CD4-positive, alpha-beta T cell treated with Interleukin-6 at 100 ng/mL for 8 hours (primary cell): ENCODE results near the gene UGT1A10.
"Not testable (repeated sequence)": the region's sequence is repeated elsewhere in the genome, so short reads cannot be mapped to it uniquely, and the experiment has no call there.

Experiments used
- DNase-seq: peaks from one replicate; pipeline ENCODE4 v3.0.0-alpha.2; 2020; ENCODE audit warnings: mixed read lengths, low spot score

UGT1A10 gene

DNA sequence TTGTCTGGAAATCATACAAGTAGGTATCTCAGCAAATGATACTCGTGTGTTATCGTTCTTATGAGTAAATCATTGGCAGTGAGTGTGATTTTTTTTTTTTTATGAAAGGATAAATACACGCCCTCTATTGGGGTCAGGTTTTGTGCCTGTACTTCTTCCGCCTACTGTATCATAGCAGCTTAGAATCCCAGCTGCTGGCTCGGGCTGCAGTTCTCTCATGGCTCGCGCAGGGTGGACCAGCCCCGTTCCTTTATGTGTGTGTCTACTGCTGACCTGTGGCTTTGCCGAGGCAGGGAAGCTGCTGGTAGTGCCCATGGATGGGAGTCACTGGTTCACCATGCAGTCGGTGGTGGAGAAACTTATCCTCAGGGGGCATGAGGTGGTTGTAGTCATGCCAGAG, at the start of gene UGT1A10:
TSS of gene UGT1A10 (plus strand) at position 143 of the 400 bp plus-strand sequence. CDS start at position 218, 75 bp downstream.
- DNase-seq = not testable (repeated sequence)

GRCh38 chr2:233588400-233588799, 47.8 kb upstream of the UGT1A10 start:
- DNase-seq = no peak

- not testable (repeated sequence) for DNase-seq
These were observed 43.5 kb upstream of the UGT1A10 start for GRCh38 chr2:233592706-233593105.

DNA sequence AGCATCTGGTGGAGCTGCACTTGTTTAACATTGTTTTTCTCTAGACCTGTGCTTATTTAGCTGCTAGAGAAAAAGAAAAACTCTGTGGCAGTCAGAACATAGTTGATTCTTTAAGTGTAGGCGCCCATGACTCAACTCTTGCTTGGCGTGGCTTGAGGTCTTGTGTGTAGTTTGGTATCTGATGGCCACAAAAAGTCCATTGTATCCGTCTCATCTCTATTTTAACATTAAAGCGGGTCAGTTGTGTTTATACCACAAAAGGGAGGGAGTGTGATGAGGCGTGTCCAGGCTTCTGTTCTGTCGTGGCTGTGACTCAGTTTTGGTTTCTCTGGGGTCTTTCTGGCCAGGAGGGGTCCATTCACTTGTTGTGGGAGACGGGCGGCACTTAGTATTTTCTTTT, 43.0 kb upstream of the UGT1A10 start:
- DNase-seq = no peak

GRCh38 chr2:233597522-233597921, 38.7 kb upstream of the UGT1A10 start:
- DNase-seq = no peak

DNA sequence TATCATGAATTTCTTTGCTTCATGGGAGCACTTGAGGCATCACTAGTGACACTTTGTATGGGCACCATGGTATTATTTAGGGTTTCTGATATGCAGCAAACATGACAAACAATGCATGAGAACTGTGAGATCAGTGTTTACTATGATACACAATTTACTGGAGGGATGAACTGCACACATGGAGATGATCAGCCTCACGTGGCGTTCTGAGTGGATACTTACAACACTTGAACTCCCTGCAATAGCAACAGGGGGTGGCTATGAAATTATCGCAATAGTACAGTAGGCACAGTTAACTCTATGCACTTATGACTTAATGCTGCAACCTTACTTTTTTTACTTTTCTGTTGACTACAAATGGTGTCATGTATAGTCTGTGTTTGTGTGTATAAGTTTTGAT, 37.3 kb upstream of the UGT1A10 start:
- no peak for DNase-seq

GRCh38 chr2:233600386-233600785, 35.9 kb upstream of the UGT1A10 start:
- DNase-seq = no peak

GRCh38 chr2:233602076-233602475, 34.2 kb upstream of the UGT1A10 start:
- DNase-seq = no peak

DNA sequence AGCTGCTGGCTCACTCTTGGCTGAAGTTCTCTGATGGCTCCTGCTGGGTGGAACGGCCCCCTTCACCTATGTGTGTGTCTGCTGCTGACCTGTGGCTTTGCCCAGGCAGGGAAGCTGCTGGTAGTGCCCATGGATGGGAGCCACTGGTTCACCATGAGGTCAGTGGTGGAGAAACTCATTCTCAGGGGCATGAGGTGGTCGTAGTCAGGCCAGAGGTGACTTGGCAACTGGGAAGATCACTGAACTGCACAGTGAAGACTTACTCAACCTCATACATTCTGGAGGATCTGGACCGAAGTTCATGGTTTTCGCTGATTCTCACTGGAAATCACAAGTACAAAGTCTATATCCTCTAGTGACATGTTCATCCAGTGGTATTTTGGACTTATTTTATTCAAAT, 32.7 kb upstream of the UGT1A10 start:
- DNase-seq = no peak

DNA sequence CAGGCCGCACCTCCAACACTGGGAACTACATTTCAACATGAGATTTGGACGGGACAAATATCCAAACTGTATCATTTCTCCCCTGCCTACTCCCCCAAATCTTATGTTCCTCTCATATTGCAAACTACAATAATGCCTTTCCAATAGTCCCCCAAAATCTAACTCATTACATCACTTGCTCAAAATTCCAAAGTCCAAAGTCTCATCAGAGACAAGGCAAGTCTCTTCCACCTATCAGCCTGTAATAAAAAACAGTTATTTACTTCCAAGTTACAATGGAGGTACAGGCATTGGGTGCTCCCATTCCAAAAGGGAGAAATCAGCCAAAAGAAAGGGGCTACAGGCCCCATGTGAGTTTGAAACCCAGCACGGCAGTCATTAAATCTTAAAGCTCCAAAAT, 31.4 kb upstream of the UGT1A10 start:
- DNase-seq = no peak

GRCh38 chr2:233605680-233606079, 30.6 kb upstream of the UGT1A10 start:
- no peak for DNase-seq

DNA sequence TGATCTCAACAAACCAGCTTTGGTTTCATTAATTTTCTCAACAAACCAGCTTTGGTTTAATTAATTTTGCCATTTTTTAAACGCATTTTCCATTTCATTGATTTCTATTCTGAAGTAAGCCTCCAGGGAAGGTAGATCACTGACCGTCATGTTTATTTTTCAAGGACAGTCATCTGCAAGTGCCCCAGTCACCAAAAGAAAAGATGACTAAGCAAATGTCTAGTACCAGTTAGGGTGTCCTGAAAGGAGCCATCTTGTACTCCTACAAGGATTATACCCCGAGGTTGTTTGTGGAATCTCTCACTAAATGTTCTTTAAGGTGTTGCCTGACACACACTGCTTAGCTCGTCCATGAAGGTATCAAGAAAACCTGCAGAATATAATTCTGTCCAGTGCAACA, 25.0 kb upstream of the UGT1A10 start:
- no peak for DNase-seq

- DNase-seq = not testable (repeated sequence)
These were observed 18.8 kb upstream of the UGT1A10 start, which contains the start of gene UGT1A8 for GRCh38 chr2:233617476-233617875. Gene UGT1A8 (plus strand): TSS chr2:233617633. CDS start chr2:233617708, 75 bp downstream.

DNA sequence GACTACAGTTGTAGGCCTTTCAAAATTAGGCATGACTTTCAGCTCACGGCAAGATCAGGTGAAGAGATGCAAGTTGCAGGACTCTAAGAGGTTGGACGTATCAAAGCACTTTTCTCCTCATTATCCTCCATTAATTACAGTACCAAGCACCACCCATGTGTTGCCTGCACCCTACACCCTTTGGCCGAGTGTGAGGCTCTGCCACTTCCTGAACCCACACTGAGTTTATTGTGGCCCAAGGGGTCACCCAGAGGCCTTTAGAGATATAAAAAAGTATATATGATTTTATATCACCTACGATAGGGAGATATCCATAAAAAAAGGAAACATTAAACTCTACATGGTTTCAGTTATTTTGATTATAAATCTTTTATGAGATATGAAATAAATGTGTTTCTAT, 16.0 kb upstream of the UGT1A10 start:
- no peak for DNase-seq

- not testable (repeated sequence) for DNase-seq
These were observed 14.4 kb upstream of the UGT1A10 start for GRCh38 chr2:233621863-233622262.

- no peak for DNase-seq
These were observed 8.8 kb upstream of the UGT1A10 start for GRCh38 chr2:233627331-233628025.

- no peak for DNase-seq
These were observed 2.6 kb downstream of the UGT1A10 start for GRCh38 chr2:233638836-233639235.

DNA sequence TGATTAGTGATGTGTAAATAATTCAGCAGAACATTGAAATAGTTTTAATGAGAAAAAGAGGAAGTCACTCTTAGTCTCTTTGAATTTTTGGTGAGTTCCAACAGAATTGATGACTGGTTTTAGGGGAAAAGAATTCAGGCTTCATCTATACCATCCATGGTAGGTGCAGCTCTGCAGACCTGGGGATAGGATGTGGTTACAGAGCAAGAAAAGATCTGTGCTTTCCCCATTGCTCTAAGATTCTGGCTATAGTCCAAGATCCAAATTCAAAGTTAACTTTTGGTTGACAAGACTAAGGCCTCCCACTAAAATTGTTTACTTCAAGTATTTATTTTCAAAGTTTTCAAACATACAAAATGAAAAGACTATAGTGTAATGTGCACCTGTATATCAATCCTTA, 3.6 kb downstream of the UGT1A10 start:
- no peak for DNase-seq

- no peak for DNase-seq
These were observed 6.9 kb downstream of the UGT1A10 start for GRCh38 chr2:233643128-233643527.

GRCh38 chr2:233646033-233646432, 9.8 kb downstream of the UGT1A10 start:
- DNase-seq = not testable (repeated sequence)

GRCh38 chr2:233650981-233651380, 14.7 kb downstream of the UGT1A10 start:
- DNase-seq = no peak

GRCh38 chr2:233651430-233651829, 15.2 kb downstream of the UGT1A10 start:
- DNase-seq = no peak

DNA sequence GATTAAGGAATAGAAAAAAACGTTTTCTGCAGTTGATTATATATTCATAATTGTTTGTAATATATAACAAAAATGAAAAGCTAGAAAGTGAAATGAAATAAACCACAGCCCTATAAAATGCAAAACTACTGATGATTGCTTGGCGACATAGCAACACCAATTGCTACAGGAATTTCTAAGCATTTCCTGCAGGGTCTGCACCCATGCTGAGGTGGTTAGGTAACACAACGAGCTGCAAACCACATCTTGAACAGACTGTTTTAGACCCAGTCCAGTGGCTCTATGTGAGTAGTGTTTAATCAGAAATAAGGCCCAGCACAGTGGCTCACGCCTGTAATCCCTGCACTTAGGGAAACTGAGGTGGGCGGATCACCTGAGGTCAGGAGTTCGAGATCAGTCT, 18.3 kb downstream of the UGT1A10 start:
- no peak for DNase-seq

DNA sequence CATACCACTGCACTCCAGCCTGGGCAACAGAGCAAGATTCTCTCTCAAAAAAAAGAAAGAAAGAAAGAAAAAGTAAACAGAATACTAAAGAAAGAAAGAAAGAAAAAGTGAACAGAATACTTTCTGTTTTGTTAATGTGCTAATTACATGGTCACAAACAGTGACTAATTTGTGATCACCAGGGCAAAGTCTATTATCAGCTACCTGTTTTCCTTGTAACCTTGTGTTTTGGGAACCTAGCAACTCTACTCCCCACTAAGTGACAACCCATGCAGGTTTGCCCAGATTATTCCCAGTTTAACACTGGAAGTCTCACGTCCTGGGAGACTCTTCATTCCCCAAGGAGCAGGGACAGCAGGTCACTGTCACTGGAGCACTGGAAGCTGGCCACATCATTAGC, 18.8 kb downstream of the UGT1A10 start:
- DNase-seq = no peak
